ENCODE results near the gene KANSL3.

The KANSL3 gene

DNA sequence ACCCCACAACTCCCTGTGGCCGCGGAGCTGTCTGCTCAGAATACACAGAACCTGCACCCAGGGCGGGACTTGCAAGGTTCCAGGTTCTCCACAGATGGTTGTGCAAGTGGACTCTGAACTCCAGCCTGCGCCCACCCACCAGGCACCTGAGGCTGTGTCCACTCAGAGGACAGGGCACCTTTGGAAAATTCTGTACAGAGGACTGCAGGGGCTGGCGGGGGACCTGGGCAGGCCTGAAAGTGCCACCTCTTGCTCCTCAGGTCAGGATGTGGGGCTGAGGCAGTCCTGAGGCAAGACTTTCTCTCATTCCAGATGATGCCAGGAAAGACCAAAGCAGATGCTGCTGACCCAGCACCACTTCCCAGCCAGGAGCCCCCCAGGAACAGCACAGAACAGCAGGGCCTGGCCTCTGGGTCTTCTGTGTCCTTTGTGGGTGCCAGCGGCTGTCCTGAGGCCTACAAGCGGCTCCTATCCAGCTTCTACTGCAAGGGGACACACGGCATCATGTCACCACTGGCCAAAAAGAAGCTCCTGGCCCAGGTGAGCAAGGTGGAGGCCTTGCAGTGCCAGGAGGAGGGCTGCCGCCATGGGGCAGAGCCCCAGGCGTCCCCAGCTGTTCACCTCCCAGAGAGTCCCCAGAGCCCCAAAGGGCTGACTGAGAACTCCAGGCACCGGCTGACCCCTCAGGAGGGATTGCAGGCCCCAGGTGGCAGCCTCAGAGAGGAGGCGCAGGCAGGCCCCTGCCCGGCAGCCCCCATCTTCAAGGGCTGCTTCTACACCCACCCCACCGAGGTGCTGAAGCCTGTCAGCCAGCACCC, 87.1 kb downstream of the KANSL3 start:
- Mint-ChIP-seq H3K36me3 (ENCODE audit: insufficient read depth) (peaks cover 45% of the 10 kb centered on the region), H3K4me3 (no peak overlapping the region), H3K9me3 (no peaks in the 10 kb centered on the region), H3K27me3 (no peaks in the 10 kb centered on the region), H3K27ac (ENCODE audit: low read depth) (peak overlapping the region; percentile 59), H3K4me1 (peaks cover 33% of the 10 kb centered on the region)
- ATAC-seq (replicated peaks; ENCODE audit: extremely low read depth, poor library complexity, severe bottlenecking) (no peak), DNase-seq (ENCODE audit: low spot score in 2 of 2) (no peak)

DNA sequence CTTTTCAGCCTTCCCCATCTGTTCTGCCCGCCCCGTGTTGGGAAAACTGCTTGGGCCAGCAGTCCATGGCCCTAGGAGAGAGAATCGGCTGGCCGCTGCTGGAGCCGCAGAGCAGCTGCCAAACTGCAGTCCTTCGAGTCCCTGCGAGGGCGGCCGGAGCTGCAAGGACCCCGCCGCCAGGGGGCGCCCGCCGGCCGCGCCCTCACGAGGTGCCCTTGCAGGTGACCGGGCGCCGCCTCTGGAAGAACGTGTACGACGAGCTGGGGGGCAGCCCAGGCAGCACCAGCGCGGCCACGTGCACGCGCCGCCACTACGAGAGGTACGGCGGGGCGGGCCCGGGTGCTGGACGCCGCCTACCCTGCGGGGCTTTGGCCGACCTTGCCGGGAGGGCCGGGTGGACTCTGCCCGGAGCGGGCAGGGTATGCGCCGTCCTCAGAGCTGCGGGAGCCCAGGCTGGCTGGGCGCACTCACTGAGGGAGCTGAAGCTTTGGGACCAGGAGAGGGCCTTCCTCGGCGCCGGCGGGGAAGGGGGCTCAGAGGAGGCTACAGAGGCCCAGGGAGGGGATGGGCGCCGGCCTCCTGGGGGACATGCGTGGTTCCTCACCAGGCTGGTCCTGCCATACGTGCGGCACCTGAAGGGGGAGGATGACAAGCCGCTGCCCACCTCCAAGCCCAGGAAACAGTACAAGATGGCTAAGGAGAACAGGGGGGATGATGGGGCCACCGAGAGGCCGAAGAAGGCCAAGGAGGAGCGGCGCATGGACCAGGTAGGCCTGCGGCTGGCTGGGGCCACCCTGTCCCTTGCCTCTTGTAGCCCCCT, 87.9 kb downstream of the KANSL3 start:
- no peak for ATAC-seq (replicated peaks; ENCODE audit: extremely low read depth, poor library complexity, severe bottlenecking)
- H3K4me3 Mint-ChIP-seq, result no peak overlapping the region
- H3K4me1 Mint-ChIP-seq, result peaks cover 35% of the 10 kb centered on the region
- no peaks in the 10 kb centered on the region for H3K27me3 Mint-ChIP-seq
- no peaks in the 10 kb centered on the region for H3K9me3 Mint-ChIP-seq
- no peak for DNase-seq (ENCODE audit: low spot score in 2 of 2)
- H3K27ac Mint-ChIP-seq (ENCODE audit: low read depth), result peak overlapping the region; percentile 41
- H3K36me3 Mint-ChIP-seq (ENCODE audit: insufficient read depth), result peaks cover 51% of the 10 kb centered on the region

DNA sequence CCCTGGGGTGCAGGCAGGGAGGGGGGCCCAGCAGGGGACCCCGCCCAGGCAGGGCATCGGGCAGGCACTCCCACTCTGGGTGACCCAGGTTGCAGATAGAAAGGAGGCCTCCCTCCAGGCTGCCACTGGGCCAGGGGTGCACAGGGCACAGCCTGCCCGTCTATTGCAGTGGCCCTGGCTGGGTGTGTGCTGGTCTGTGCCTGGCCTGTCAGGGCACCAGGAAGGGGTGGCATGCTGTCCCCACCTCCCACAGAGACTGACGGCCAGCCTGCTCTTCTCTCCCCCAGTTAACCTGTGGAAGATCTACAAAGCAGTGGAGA, 88.7 kb downstream of the KANSL3 start:
- no peaks in the 10 kb centered on the region for H3K27me3 Mint-ChIP-seq
- DNase-seq (ENCODE audit: low spot score in 2 of 2) (no peak), ATAC-seq (replicated peaks; ENCODE audit: extremely low read depth, poor library complexity, severe bottlenecking) (no peak)

DNA sequence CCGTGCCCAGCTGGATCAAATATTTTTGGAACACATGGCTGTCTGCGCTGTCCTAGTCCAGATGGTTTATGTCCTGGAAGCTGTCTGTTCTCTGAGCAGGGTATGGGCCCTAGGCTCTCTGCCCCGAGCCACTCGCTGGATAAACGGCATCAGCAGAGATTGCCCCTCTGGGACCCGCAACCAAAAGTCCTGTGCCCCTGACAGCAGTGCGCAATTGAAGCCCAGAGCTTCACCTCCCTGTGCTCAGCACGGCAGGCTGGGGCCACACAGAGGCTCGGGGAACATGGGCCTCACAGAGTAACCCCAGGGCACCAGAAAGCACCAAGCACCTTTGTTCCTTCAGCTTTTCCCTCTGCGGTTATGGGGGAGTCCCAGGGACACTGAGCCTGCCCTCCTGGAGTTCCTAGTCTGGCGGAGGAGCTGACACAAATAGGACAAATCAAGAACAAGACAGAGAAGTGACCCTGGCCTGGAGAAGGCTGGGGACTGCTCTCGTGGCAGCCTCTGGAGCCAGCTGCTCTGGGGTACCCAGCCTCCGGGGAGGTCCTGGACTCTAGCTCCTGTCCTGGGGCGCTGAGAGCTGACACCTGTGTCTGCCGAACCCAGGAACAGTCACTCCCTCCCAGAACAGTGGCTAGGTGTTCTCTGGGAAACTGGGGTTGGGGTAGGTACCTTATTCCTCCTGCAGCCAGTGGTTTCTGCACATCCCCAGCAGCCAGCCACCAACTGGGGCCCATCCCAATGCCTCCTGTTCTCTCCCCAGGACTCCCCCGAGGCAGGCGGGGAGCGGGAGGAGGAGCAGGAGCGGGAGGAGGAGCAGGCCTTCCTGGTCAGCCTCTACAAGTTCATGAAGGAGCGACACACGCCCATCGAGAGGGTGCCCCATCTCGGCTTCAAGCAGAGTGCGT, 89.3 kb downstream of the KANSL3 start:
- Mint-ChIP-seq H3K9me3 (no peaks in the 10 kb centered on the region), H3K27ac (ENCODE audit: low read depth) (no peak overlapping the region), H3K36me3 (ENCODE audit: insufficient read depth) (peaks cover 56% of the 10 kb centered on the region), H3K4me1 (peaks cover 46% of the 10 kb centered on the region), H3K27me3 (no peaks in the 10 kb centered on the region), H3K4me3 (no peak overlapping the region)
- ATAC-seq (replicated peaks; ENCODE audit: extremely low read depth, poor library complexity, severe bottlenecking), result no peak
- no peak for DNase-seq (ENCODE audit: low spot score in 2 of 2)

More for the DNA sequence above, 88.7 kb downstream of the KANSL3 start:
- peaks cover 40% of the 10 kb centered on the region for H3K4me1 Mint-ChIP-seq
- H3K9me3 Mint-ChIP-seq, result no peaks in the 10 kb centered on the region
- no peak overlapping the region for H3K27ac Mint-ChIP-seq (ENCODE audit: low read depth)
- H3K4me3 Mint-ChIP-seq, result no peak overlapping the region
- peaks cover 56% of the 10 kb centered on the region for H3K36me3 Mint-ChIP-seq (ENCODE audit: insufficient read depth)

DNA sequence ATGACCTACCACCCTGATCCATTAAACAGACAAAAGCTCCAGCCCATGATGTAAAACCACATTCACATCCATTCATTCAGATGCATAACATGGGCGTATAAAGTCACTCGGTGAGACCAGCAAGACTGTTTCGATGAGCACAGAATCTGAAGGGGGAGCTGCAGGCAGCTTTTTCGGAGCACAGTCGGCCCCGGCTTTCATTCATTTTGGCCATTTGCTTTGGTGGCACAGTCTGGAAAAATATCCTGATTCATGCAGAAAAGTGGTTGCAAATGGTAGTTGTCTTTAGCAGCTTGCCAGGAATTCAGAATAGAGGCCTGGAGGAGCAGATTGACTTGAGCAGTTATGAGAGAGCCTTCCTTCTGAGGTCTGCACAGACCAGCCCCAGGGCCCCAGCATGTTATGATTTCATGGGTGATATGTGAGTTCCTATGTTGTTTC, 90.4 kb downstream of the KANSL3 start:
- Mint-ChIP-seq H3K4me1 (peaks cover 43% of the 10 kb centered on the region), H3K4me3 (peak overlapping the region; percentile 65), H3K27ac (ENCODE audit: low read depth) (peak overlapping the region; percentile 85), H3K36me3 (ENCODE audit: insufficient read depth) (peaks cover 52% of the 10 kb centered on the region), H3K27me3 (no peaks in the 10 kb centered on the region), H3K9me3 (no peaks in the 10 kb centered on the region)
- DNase-seq (ENCODE audit: low spot score in 2 of 2), result no peak
- no peak for ATAC-seq (replicated peaks; ENCODE audit: extremely low read depth, poor library complexity, severe bottlenecking)

DNA sequence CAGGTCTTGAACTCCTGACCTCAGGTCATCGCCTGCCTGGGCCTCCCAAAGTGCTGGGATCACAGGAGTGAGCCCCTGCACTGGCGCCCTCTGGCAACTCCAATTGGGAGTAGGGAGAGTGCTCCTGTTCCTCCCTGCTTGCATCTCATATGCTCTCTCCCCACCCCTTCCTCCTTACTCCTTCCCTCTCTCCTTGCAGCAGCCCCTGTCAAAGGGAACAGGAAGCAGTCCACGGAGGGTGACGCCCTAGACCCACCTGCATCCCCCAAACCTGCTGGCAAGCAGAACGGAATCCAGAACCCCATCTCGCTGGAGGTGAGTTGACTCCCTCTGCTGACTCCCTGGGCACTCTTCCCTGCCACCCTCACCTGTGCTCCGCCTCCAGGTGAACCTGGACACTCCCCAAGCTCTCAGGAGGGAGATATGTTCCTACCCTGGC, 90.9 kb downstream of the KANSL3 start:
- peak overlapping the region; percentile 65 for H3K4me3 Mint-ChIP-seq
- peaks cover 53% of the 10 kb centered on the region for H3K36me3 Mint-ChIP-seq (ENCODE audit: insufficient read depth)
- no peak for DNase-seq (ENCODE audit: low spot score in 2 of 2)
- H3K27ac Mint-ChIP-seq (ENCODE audit: low read depth), result peak overlapping the region; percentile 85
- no peaks in the 10 kb centered on the region for H3K27me3 Mint-ChIP-seq
- ATAC-seq (replicated peaks; ENCODE audit: extremely low read depth, poor library complexity, severe bottlenecking), result no peak
- H3K9me3 Mint-ChIP-seq, result no peaks in the 10 kb centered on the region
- peaks cover 47% of the 10 kb centered on the region for H3K4me1 Mint-ChIP-seq

DNA sequence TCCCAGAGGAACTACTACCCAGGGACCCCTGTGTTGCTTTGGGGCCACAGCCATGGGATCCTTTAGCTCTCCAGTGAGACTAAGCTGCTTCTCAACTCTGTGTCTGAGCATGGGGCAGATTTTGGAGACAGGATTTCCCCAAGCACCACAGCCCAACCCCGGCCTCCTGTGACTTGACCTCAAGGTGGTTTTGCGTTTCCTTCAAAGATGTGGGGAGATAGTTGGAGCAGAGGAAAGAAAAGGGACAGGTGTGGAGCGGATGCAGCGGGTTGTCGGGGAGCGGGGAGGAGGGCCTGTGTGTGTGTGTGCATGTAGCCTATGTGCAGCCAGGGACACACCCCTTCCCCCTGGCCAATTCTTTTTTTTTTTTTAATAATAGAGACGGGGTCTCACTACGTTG, 91.3 kb downstream of the KANSL3 start:
- Mint-ChIP-seq H3K27me3 (no peaks in the 10 kb centered on the region), H3K9me3 (no peaks in the 10 kb centered on the region), H3K4me3 (peak overlapping the region; percentile 65), H3K36me3 (ENCODE audit: insufficient read depth) (peaks cover 52% of the 10 kb centered on the region), H3K27ac (ENCODE audit: low read depth) (peak overlapping the region; percentile 85), H3K4me1 (peaks cover 47% of the 10 kb centered on the region)
- ATAC-seq (replicated peaks; ENCODE audit: extremely low read depth, poor library complexity, severe bottlenecking), result no peak
- no peak for DNase-seq (ENCODE audit: low spot score in 2 of 2)

DNA sequence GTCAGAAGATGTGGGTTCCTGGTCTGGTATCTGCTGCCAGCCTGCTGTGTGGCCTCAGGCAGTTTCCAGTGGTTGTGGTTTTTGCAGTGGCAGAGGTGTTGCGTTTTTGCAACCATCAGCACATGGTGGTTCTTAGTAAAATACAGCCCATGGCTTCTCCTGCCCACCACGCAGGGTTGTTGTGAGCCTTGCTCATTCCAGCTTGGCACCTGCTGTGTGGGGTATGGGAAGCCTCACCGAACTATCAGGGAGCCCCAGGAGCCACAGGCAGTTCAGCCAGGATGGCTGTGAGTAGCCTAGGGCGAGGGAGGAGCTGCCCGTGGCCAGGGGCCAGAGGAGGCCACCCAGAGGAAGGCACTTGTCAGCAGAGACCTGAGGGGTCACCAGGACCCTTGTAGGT, 91.8 kb downstream of the KANSL3 start:
- ATAC-seq (replicated peaks; ENCODE audit: extremely low read depth, poor library complexity, severe bottlenecking) (peak; percentile 48), DNase-seq (ENCODE audit: low spot score in 2 of 2) (no peak)
- Mint-ChIP-seq H3K9me3 (no peaks in the 10 kb centered on the region), H3K4me3 (peak overlapping the region; percentile 65), H3K4me1 (peaks cover 47% of the 10 kb centered on the region), H3K27ac (ENCODE audit: low read depth) (peak overlapping the region; percentile 85), H3K36me3 (ENCODE audit: insufficient read depth) (peaks cover 53% of the 10 kb centered on the region), H3K27me3 (no peaks in the 10 kb centered on the region)

Data from central memory CD8-positive, alpha-beta T cell (primary cell).